Transverse colon (tissue), 4 donors: ENCODE data around the gene STAG1.

ENCODE experiments used
- CTCF ChIP-seq, 5 experiments: fragments of 200-600 bp in 3 of 5; fragments of 450-650 bp in 2 of 5; sonication (generic) in 3 of 5; IDR thresholded peaks; 1 replicate in 2 of 5; 2 replicates in 3 of 5; pipeline ENCODE4 v1.5.1; 2016 to 2017; ENCODE audit warnings: antibody characterized with exemption in 5 of 5, inconsistent platforms in 3 of 5, mild to moderate bottlenecking in 2 of 5, moderate library complexity in 1 of 5
- EP300 ChIP-seq: sonication (generic); formaldehyde crosslinking; IDR thresholded peaks from one replicate; pipeline ENCODE4 v1.6.1; 2017; ENCODE audit warnings: antibody characterized with exemption, low read depth
- POLR2AphosphoS5 ChIP-seq, 3 donors: sonication (generic); formaldehyde crosslinking; IDR thresholded peaks; one replicate each; pipeline ENCODE4 v1.6.1; 2016; ENCODE audit warnings: antibody characterized with exemption in 3 of 3

- no peak for TF ChIP-seq CTCF (IDR thresholded peaks at IDR 0.05)
- no peak for TF ChIP-seq POLR2AphosphoS5 (IDR thresholded peaks at IDR 0.05)
- TF ChIP-seq EP300: no peak
Observed at GRCh38 chr3:136311968-136312367, 440.2 kb downstream of the STAG1 start.
